SK-N-MC (cell line): Measurements from ENCODE around the gene GRPEL2.

Experiments used
- DNase-seq: peaks from one replicate; pipeline ENCODE4 v3.0.0-alpha.2; 2011; ENCODE audit warnings: low read depth, low spot score
- H3K27ac ChIP-seq: fragments of 200-600 bp; sonication (generic); 2 replicates; pipeline ENCODE4 v1.5.1; 2016; ENCODE audit warnings: mixed run types
- H3K36me3 ChIP-seq: fragments of 200-600 bp; sonication (generic); 2 replicates; pipeline ENCODE4 v1.6.1; 2017; ENCODE audit warnings: antibody characterized with exemption, low read length, mixed read lengths; ENCODE audit not compliant: insufficient read depth
- H3K4me3 ChIP-seq: fragments of 200-600 bp; sonication (generic); 2 replicates; pipeline ENCODE4 v1.5.1; 2016
- H3K9ac ChIP-seq: fragments of 200-600 bp; sonication (generic); 2 replicates; pipeline ENCODE4 v1.8.0; 2017; ENCODE audit warnings: mixed run types, mixed read lengths; ENCODE audit not compliant: insufficient read length
- H3K9me3 ChIP-seq: fragments of 200-600 bp; sonication (generic); 2 replicates; pipeline ENCODE4 v1.6.1; 2017; ENCODE audit warnings: low read depth, mild to moderate bottlenecking, antibody characterized with exemption, low read length, moderate library complexity, mixed read lengths
- EZH2 ChIP-seq: fragments of 200-600 bp; sonication (generic); IDR thresholded peaks from one replicate; pipeline ENCODE4 v1.6.1; 2017; ENCODE audit warnings: antibody characterized with exemption
- FOXP2 ChIP-seq: optimal IDR thresholded peaks from 2 replicates; pipeline ENCODE3; 2011; ENCODE audit warnings: mild to moderate bottlenecking, moderate library complexity; ENCODE audit not compliant: insufficient read depth; ENCODE audit errors: extremely low read length, control extremely low read depth
- POLR2AphosphoS5 ChIP-seq: IDR thresholded peaks from 2 replicates; pipeline ENCODE4 v1.6.1; 2012; ENCODE audit warnings: mild to moderate bottlenecking, low read depth, low read length, borderline replicate concordance

Gene GRPEL2

GRCh38 chr5:149302641-149303040 is 42.7 kb upstream of the GRPEL2 start:
- no peak overlapping the region for H3K27ac ChIP-seq
- no peak for DNase-seq
- no peak overlapping the region for H3K4me3 ChIP-seq
- H3K36me3 ChIP-seq, result no peaks in the 10 kb centered on the region
- TF ChIP-seq POLR2AphosphoS5, result no peak
- no peak for TF ChIP-seq EZH2
- TF ChIP-seq FOXP2, result no peak
- H3K9me3 ChIP-seq, result no peaks in the 10 kb centered on the region
- no peak overlapping the region for H3K9ac ChIP-seq

GRCh38 chr5:149303210-149303609 is 42.1 kb upstream of the GRPEL2 start:
- no peaks in the 10 kb centered on the region for H3K9me3 ChIP-seq
- no peak for DNase-seq
- H3K4me3 ChIP-seq, result no peak overlapping the region
- TF ChIP-seq EZH2 (no peak), FOXP2 (no peak), POLR2AphosphoS5 (no peak)
- H3K9ac ChIP-seq, result no peak overlapping the region
- no peaks in the 10 kb centered on the region for H3K36me3 ChIP-seq
- H3K27ac ChIP-seq, result no peak overlapping the region

- TF ChIP-seq POLR2AphosphoS5 (no peak), EZH2 (no peak), FOXP2 (no peak)
- Histone ChIP-seq H3K9ac (no peak overlapping the region), H3K4me3 (no peak overlapping the region), H3K36me3 (no peaks in the 10 kb centered on the region), H3K27ac (no peak overlapping the region), H3K9me3 (no peaks in the 10 kb centered on the region)
- DNase-seq, result no peak
These were observed 40.9 kb upstream of the GRPEL2 start for GRCh38 chr5:149304195-149305078.

GRCh38 chr5:149309354-149309753 is 35.9 kb upstream of the GRPEL2 start:
- no peak for DNase-seq
- no peak overlapping the region for H3K4me3 ChIP-seq

GRCh38 chr5:149310488-149310887 is 34.8 kb upstream of the GRPEL2 start:
- H3K36me3 ChIP-seq, result no peaks in the 10 kb centered on the region
- H3K27ac ChIP-seq, result no peak overlapping the region
- no peaks in the 10 kb centered on the region for H3K9me3 ChIP-seq
- TF ChIP-seq POLR2AphosphoS5, result no peak
- TF ChIP-seq EZH2, result no peak
- TF ChIP-seq FOXP2, result no peak
- no peak for DNase-seq
- no peak overlapping the region for H3K4me3 ChIP-seq
- no peak overlapping the region for H3K9ac ChIP-seq

More at GRCh38 chr5:149309354-149309753, 35.9 kb upstream of the GRPEL2 start:
- Histone ChIP-seq H3K9me3 (no peaks in the 10 kb centered on the region), H3K36me3 (no peaks in the 10 kb centered on the region), H3K27ac (no peak overlapping the region), H3K9ac (no peak overlapping the region)
- TF ChIP-seq POLR2AphosphoS5 (no peak), EZH2 (no peak), FOXP2 (no peak)

GRCh38 chr5:149310947-149311658 is 34.2 kb upstream of the GRPEL2 start:
- no peak overlapping the region for H3K9ac ChIP-seq
- H3K27ac ChIP-seq, result no peak overlapping the region
- H3K4me3 ChIP-seq, result no peak overlapping the region
- DNase-seq, result no peak
- no peak for TF ChIP-seq POLR2AphosphoS5
- no peak for TF ChIP-seq EZH2
- no peak for TF ChIP-seq FOXP2
- no peaks in the 10 kb centered on the region for H3K9me3 ChIP-seq
- H3K36me3 ChIP-seq, result no peaks in the 10 kb centered on the region

- no peak for TF ChIP-seq EZH2
- no peak for TF ChIP-seq FOXP2
- no peak for TF ChIP-seq POLR2AphosphoS5
- Histone ChIP-seq H3K9me3 (no peaks in the 10 kb centered on the region), H3K4me3 (no peak overlapping the region), H3K36me3 (no peaks in the 10 kb centered on the region), H3K9ac (no peak overlapping the region), H3K27ac (no peak overlapping the region)
- no peak for DNase-seq
These were observed 32.0 kb upstream of the GRPEL2 start for GRCh38 chr5:149313151-149313841.

- no peaks in the 10 kb centered on the region for H3K9me3 ChIP-seq
- TF ChIP-seq EZH2, result no peak
- no peak for TF ChIP-seq FOXP2
- no peak for TF ChIP-seq POLR2AphosphoS5
- H3K4me3 ChIP-seq, result no peak overlapping the region
- no peaks in the 10 kb centered on the region for H3K36me3 ChIP-seq
- no peak for DNase-seq
- no peak overlapping the region for H3K27ac ChIP-seq
- no peak overlapping the region for H3K9ac ChIP-seq
These were observed 30.7 kb upstream of the GRPEL2 start for GRCh38 chr5:149314571-149315111.
